HEK293 (cell line): ENCODE data around the gene FBXO3.

ENCODE experiments used
- BCL11A ChIP-seq: fragments of 450-650 bp; formaldehyde crosslinking; IDR thresholded peaks from 2 replicates; pipeline ENCODE4 v1.5.1; 2016; ENCODE audit warnings: low read depth, missing biosample characterization, missing genetic modification characterization
- BCL11B ChIP-seq: fragments of 450-650 bp; formaldehyde crosslinking; IDR thresholded peaks from 2 replicates; pipeline ENCODE4 v1.5.1; 2016; ENCODE audit warnings: low read depth, missing biosample characterization, missing genetic modification characterization
- HIC1 ChIP-seq: fragments of 450-650 bp; formaldehyde crosslinking; IDR thresholded peaks from 2 replicates; pipeline ENCODE4 v1.5.1; 2016; ENCODE audit warnings: missing biosample characterization, missing genetic modification characterization
- KLF7 ChIP-seq: fragments of 450-650 bp; formaldehyde crosslinking; IDR thresholded peaks from 2 replicates; pipeline ENCODE4 v1.5.1; 2016; ENCODE audit warnings: missing biosample characterization, missing genetic modification characterization, borderline replicate concordance
- PATZ1 ChIP-seq: fragments of 450-650 bp; formaldehyde crosslinking; IDR thresholded peaks from 2 replicates; pipeline ENCODE4 v1.5.1; 2016; ENCODE audit warnings: missing biosample characterization, missing genetic modification characterization
- SP7 ChIP-seq: fragments of 450-650 bp; formaldehyde crosslinking; IDR thresholded peaks from 2 replicates; pipeline ENCODE4 v1.5.1; 2016; ENCODE audit warnings: missing biosample characterization, missing genetic modification characterization
- YY1 ChIP-seq: fragments of 450-650 bp; formaldehyde crosslinking; IDR thresholded peaks from 2 replicates; pipeline ENCODE4 v1.5.1; 2018; ENCODE audit warnings: missing biosample characterization, missing genetic modification characterization
- ZBTB11 ChIP-seq: fragments of 450-650 bp; formaldehyde crosslinking; conservative IDR thresholded peaks from 2 replicates; pipeline ENCODE4 v1.5.1; 2016; ENCODE audit warnings: low read depth, missing biosample characterization, missing genetic modification characterization
- ZBTB49 ChIP-seq: fragments of 450-650 bp; formaldehyde crosslinking; IDR thresholded peaks from 2 replicates; pipeline ENCODE4 v1.5.1; 2016; ENCODE audit warnings: missing biosample characterization, missing genetic modification characterization, low read depth
- ZNF133 ChIP-seq: fragments of 450-650 bp; formaldehyde crosslinking; IDR thresholded peaks from 2 replicates; pipeline ENCODE4 v1.5.1; 2016; ENCODE audit warnings: missing biosample characterization, missing genetic modification characterization
- ZNF169 ChIP-seq: fragments of 450-650 bp; formaldehyde crosslinking; IDR thresholded peaks from 2 replicates; pipeline ENCODE4 v1.5.1; 2016; ENCODE audit warnings: missing biosample characterization, missing genetic modification characterization
- ZNF24 ChIP-seq: fragments of 450-650 bp; formaldehyde crosslinking; IDR thresholded peaks from 2 replicates; pipeline ENCODE4 v1.5.1; 2016; ENCODE audit warnings: missing biosample characterization, missing genetic modification characterization
- ZNF335 ChIP-seq: fragments of 450-650 bp; formaldehyde crosslinking; conservative IDR thresholded peaks from 2 replicates; pipeline ENCODE4 v1.5.1; 2016; ENCODE audit warnings: missing biosample characterization, missing genetic modification characterization
- ZNF350 ChIP-seq: fragments of 450-650 bp; formaldehyde crosslinking; IDR thresholded peaks from 2 replicates; pipeline ENCODE4 v1.5.0; 2017; ENCODE audit warnings: missing biosample characterization, mild to moderate bottlenecking, missing genetic modification characterization
- ZNF37A ChIP-seq: fragments of 450-650 bp; IDR thresholded peaks from 2 replicates; pipeline ENCODE4 v1.5.1; 2018; ENCODE audit warnings: missing biosample characterization, missing genetic modification characterization
- ZNF501 ChIP-seq: fragments of 450-650 bp; formaldehyde crosslinking; IDR thresholded peaks from 2 replicates; pipeline ENCODE4 v1.5.1; 2016; ENCODE audit warnings: missing biosample characterization, missing genetic modification characterization
- ZNF555 ChIP-seq: fragments of 450-650 bp; formaldehyde crosslinking; conservative IDR thresholded peaks from 2 replicates; pipeline ENCODE4 v1.5.1; 2017; ENCODE audit warnings: missing biosample characterization, mild to moderate bottlenecking, missing genetic modification characterization, inconsistent platforms
- ZNF600 ChIP-seq: fragments of 450-650 bp; formaldehyde crosslinking; IDR thresholded peaks from 2 replicates; pipeline ENCODE4 v1.5.1; 2016; ENCODE audit warnings: missing biosample characterization, missing genetic modification characterization
- ZNF610 ChIP-seq: fragments of 450-650 bp; formaldehyde crosslinking; IDR thresholded peaks from 2 replicates; pipeline ENCODE4 v1.5.1; 2016; ENCODE audit warnings: missing biosample characterization, missing genetic modification characterization, borderline replicate concordance
- ZNF645 ChIP-seq: fragments of 450-650 bp; formaldehyde crosslinking; IDR thresholded peaks from 2 replicates; pipeline ENCODE4; 2016; ENCODE audit warnings: missing biosample characterization, missing genetic modification characterization
- ZNF654 ChIP-seq: fragments of 450-650 bp; formaldehyde crosslinking; IDR thresholded peaks from 2 replicates; pipeline ENCODE4 v1.5.1; 2016; ENCODE audit warnings: low read depth, missing biosample characterization, missing genetic modification characterization
- ZNF707 ChIP-seq: fragments of 450-650 bp; formaldehyde crosslinking; IDR thresholded peaks from 2 replicates; pipeline ENCODE4 v1.5.1; 2016; ENCODE audit warnings: missing biosample characterization, missing genetic modification characterization
- ZSCAN30 ChIP-seq: fragments of 450-650 bp; IDR thresholded peaks from 2 replicates; pipeline ENCODE4 v1.5.1; 2018; ENCODE audit warnings: missing biosample characterization, mild to moderate bottlenecking, missing genetic modification characterization, moderate library complexity
- TF ChIP-seq, protein P1 (sequence below): fragments of 450-650 bp; formaldehyde crosslinking; IDR thresholded peaks from 2 replicates; pipeline ENCODE4 v1.5.1; 2017; ENCODE audit warnings: missing biosample characterization, mild to moderate bottlenecking, missing genetic modification characterization, moderate library complexity
- TF ChIP-seq, protein P2 (sequence below): fragments of 450-650 bp; formaldehyde crosslinking; IDR thresholded peaks from 2 replicates; pipeline ENCODE4 v1.5.1; 2017; ENCODE audit warnings: missing biosample characterization, missing genetic modification characterization

FBXO3 gene

DNA sequence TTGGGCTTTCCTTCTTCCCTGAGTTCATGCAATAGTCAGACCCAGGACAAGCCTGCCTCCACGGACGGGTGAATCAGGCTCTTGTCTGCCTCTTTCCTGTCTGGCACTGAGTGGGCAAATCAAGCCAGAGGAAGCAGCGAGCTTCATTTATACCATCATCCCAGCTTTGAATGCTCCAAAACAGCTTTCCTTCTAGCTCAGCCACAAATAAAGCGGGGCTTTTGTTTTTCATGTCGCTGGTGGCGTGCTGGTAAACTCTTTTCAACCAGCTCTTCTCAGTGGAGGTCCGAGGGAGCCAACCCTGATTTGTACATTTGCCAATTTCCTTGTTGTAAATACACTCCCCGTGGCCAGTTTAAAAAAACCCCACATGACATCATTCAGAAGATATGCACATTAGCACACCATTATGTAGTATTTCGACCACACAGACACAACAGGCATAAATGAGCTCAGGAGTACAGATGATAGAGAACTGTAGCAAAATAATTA is 82.3 kb downstream of the FBXO3 start (continued):
- no peak for TF ChIP-seq YY1 (tag by site-specific recombination)
- TF ChIP-seq SP7 (tag by site-specific recombination), result peak; percentile 68
- no peak for TF ChIP-seq ZNF610 (tag by site-specific recombination)
- TF ChIP-seq HIC1, result peak; percentile 63; the same call in 1 of the 2 replicates
- TF ChIP-seq ZNF37A (tag by site-specific recombination), result no peak
- no peak for TF ChIP-seq ZNF645
- TF ChIP-seq ZNF501 (tag by site-specific recombination), result 0 out of 2 replicates have a peak, but pooled peaks have one; percentile 45
- peak; percentile 51; the same call in 1 of the 2 replicates for TF ChIP-seq ZNF600
- no peak for TF ChIP-seq BCL11B
- TF ChIP-seq BCL11A (tag by site-specific recombination), result 0 out of 2 replicates have a peak, but pooled peaks have one; percentile 63
- no peak; the same call in 1 of the 2 replicates for TF ChIP-seq ZNF654
- no peak for TF ChIP-seq ZBTB49 (tag by site-specific recombination)
- peak; percentile 57; the same call in 1 of the 2 replicates for TF ChIP-seq PATZ1 (tag by site-specific recombination)
- no peak for TF ChIP-seq KLF7
- TF ChIP-seq ZNF24, result 0 out of 2 replicates have a peak, but pooled peaks have one; percentile 52
- no peak for TF ChIP-seq ZNF555 (tag by site-specific recombination)
- TF ChIP-seq ZNF350 (tag by site-specific recombination), result no peak
- TF ChIP-seq ZNF707, result no peak
- TF ChIP-seq ZNF335 (tag by site-specific recombination), result peak; percentile 60
- no peak for TF ChIP-seq ZBTB11 (tag by site-specific recombination)
- TF ChIP-seq ZNF169 (tag by site-specific recombination), result no peak
- TF ChIP-seq, protein P1, sequence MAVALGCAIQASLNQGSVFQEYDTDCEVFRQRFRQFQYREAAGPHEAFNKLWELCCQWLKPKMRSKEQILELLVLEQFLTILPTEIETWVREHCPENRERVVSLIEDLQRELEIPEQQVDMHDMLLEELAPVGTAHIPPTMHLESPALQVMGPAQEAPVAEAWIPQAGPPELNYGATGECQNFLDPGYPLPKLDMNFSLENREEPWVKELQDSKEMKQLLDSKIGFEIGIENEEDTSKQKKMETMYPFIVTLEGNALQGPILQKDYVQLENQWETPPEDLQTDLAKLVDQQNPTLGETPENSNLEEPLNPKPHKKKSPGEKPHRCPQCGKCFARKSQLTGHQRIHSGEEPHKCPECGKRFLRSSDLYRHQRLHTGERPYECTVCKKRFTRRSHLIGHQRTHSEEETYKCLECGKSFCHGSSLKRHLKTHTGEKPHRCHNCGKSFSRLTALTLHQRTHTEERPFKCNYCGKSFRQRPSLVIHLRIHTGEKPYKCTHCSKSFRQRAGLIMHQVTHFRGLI (tag by site-specific recombination), result peak; percentile 44; the same call in 1 of the 2 replicates
- TF ChIP-seq, protein P2, sequence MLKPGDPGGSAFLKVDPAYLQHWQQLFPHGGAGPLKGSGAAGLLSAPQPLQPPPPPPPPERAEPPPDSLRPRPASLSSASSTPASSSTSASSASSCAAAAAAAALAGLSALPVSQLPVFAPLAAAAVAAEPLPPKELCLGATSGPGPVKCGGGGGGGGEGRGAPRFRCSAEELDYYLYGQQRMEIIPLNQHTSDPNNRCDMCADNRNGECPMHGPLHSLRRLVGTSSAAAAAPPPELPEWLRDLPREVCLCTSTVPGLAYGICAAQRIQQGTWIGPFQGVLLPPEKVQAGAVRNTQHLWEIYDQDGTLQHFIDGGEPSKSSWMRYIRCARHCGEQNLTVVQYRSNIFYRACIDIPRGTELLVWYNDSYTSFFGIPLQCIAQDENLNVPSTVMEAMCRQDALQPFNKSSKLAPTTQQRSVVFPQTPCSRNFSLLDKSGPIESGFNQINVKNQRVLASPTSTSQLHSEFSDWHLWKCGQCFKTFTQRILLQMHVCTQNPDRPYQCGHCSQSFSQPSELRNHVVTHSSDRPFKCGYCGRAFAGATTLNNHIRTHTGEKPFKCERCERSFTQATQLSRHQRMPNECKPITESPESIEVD (tag by site-specific recombination), result peak; percentile 92
- TF ChIP-seq ZSCAN30 (tag by site-specific recombination), result 0 out of 2 replicates have a peak, but pooled peaks have one; percentile 70
- no peak for TF ChIP-seq ZNF133 (tag by site-specific recombination)
